Measurements from ENCODE around the gene OPA3. TPM values are rescaled to one million over a fixed set of nuclear protein-coding genes. Genes with fewer than 3 reads are reported as not detected.

Gene OPA3
- polyA plus RNA-seq, 3 donors: 4.4 to 6.9 (median 5.6) TPM

GRCh38 chr19:45591638-45592005, 7.0 kb upstream of the OPA3 start:
- no peak overlapping the region for H3K9ac ChIP-seq (ENCODE audit: insufficient read depth, low read length, poor library complexity, severe bottlenecking)
- peaks cover 0 to 2% (median 0%) of the 10 kb centered on the region in 7 donors for H3K9me3 Mint-ChIP-seq
- H3K4me3 Mint-ChIP-seq: peak overlapping the region in 1 of 2 donors; percentile 62
- H4K20me1 ChIP-seq (ENCODE audit: insufficient read depth, low read length): no peaks in the 10 kb centered on the region
- H3K27me3 ChIP-seq (ENCODE audit: control insufficient read depth in 2 of 2, insufficient read depth in 2 of 2, low read length in 2 of 2): peaks cover 0 to 22% of the 10 kb centered on the region in 2 donors
- no peaks in the 10 kb centered on the region for H3K36me3 ChIP-seq (replicated peaks in 1 of 2; ENCODE audit: control insufficient read depth in 1 of 2, insufficient read depth in 2 of 2, low read length in 2 of 2)
- H3K4me3 ChIP-seq (replicated peaks in 1 of 3; ENCODE audit: low read depth in 2 of 3, low read length in 3 of 3): no peak overlapping the region
- no peak overlapping the region for H3K27ac ChIP-seq (ENCODE audit: low read depth in 1 of 2, low read length in 2 of 2)
- H2AFZ ChIP-seq (ENCODE audit: insufficient read depth, low read depth, low read length, poor library complexity, severe bottlenecking): no peak overlapping the region
- 91% methylated on average over 16 of the region's 21 CpGs for WGBS (ENCODE audit: insufficient coverage)
- H3K4me2 ChIP-seq (replicated peaks; ENCODE audit: extremely low read depth, low read length, poor library complexity, severe bottlenecking): no peak overlapping the region
- H3K79me2 ChIP-seq (ENCODE audit: insufficient read depth, low read length): no peaks in the 10 kb centered on the region
- TF ChIP-seq, protein P1, sequence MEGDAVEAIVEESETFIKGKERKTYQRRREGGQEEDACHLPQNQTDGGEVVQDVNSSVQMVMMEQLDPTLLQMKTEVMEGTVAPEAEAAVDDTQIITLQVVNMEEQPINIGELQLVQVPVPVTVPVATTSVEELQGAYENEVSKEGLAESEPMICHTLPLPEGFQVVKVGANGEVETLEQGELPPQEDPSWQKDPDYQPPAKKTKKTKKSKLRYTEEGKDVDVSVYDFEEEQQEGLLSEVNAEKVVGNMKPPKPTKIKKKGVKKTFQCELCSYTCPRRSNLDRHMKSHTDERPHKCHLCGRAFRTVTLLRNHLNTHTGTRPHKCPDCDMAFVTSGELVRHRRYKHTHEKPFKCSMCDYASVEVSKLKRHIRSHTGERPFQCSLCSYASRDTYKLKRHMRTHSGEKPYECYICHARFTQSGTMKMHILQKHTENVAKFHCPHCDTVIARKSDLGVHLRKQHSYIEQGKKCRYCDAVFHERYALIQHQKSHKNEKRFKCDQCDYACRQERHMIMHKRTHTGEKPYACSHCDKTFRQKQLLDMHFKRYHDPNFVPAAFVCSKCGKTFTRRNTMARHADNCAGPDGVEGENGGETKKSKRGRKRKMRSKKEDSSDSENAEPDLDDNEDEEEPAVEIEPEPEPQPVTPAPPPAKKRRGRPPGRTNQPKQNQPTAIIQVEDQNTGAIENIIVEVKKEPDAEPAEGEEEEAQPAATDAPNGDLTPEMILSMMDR (IDR thresholded peaks at IDR 0.05): no peak
- H3K9me3 ChIP-seq (replicated peaks in 1 of 2; ENCODE audit: control insufficient read depth in 1 of 2, insufficient read depth in 1 of 2, low read length in 2 of 2): no peaks in the 10 kb centered on the region
- peaks cover 13% of the 10 kb centered on the region for H3K4me1 Mint-ChIP-seq
- H3K36me3 Mint-ChIP-seq: no peaks in the 10 kb centered on the region
- peak overlapping the region in 1 of 7 donors; percentile 37 for H3K27ac Mint-ChIP-seq
- DNase-seq: no peak
- H3K4me1 ChIP-seq (ENCODE audit: control insufficient read depth in 1 of 2, insufficient read depth in 2 of 2, low read length in 2 of 2): peaks cover 4 to 7% of the 10 kb centered on the region in 2 donors
- H3K27me3 Mint-ChIP-seq (ENCODE audit: low read depth in 3 of 3): peaks cover 35 to 47% (median 47%) of the 10 kb centered on the region in 3 donors
- intact Hi-C loops (cut with micrococcal nuclease): no loop called here

- H3K27ac ChIP-seq (ENCODE audit: low read depth in 1 of 2, low read length in 2 of 2): no peak overlapping the region
- Mint-ChIP-seq H3K27me3 (ENCODE audit: low read depth in 3 of 3) (peaks cover 31 to 43% (median 42%) of the 10 kb centered on the region in 3 donors), H3K27ac (no peak overlapping the region), H3K4me3 (peak overlapping the region in 1 of 2 donors; percentile 62), H3K4me1 (peaks cover 13% of the 10 kb centered on the region), H3K36me3 (no peaks in the 10 kb centered on the region), H3K9me3 (peaks cover 0 to 2% (median 0%) of the 10 kb centered on the region in 7 donors)
- no peak overlapping the region for H3K4me2 ChIP-seq (replicated peaks; ENCODE audit: extremely low read depth, low read length, poor library complexity, severe bottlenecking)
- 39% methylated on average over 45 of the region's 48 CpGs for WGBS (ENCODE audit: insufficient coverage)
- no peaks in the 10 kb centered on the region for H3K9me3 ChIP-seq (replicated peaks in 1 of 2; ENCODE audit: control insufficient read depth in 1 of 2, insufficient read depth in 1 of 2, low read length in 2 of 2)
- no peaks in the 10 kb centered on the region for H4K20me1 ChIP-seq (ENCODE audit: insufficient read depth, low read length)
- peaks cover 0 to 19% of the 10 kb centered on the region in 2 donors for H3K27me3 ChIP-seq (ENCODE audit: control insufficient read depth in 2 of 2, insufficient read depth in 2 of 2, low read length in 2 of 2)
- H3K79me2 ChIP-seq (ENCODE audit: insufficient read depth, low read length): no peaks in the 10 kb centered on the region
- intact Hi-C loops (cut with micrococcal nuclease): no loop called here
- no peak overlapping the region for H3K9ac ChIP-seq (ENCODE audit: insufficient read depth, low read length, poor library complexity, severe bottlenecking)
- H3K36me3 ChIP-seq (replicated peaks in 1 of 2; ENCODE audit: control insufficient read depth in 1 of 2, insufficient read depth in 2 of 2, low read length in 2 of 2): no peaks in the 10 kb centered on the region
- peaks cover 4 to 7% of the 10 kb centered on the region in 2 donors for H3K4me1 ChIP-seq (ENCODE audit: control insufficient read depth in 1 of 2, insufficient read depth in 2 of 2, low read length in 2 of 2)
- H3K4me3 ChIP-seq (replicated peaks in 1 of 3; ENCODE audit: low read depth in 2 of 3, low read length in 3 of 3): no peak overlapping the region
- DNase-seq: peak; percentile 23 to 44 (median 34)
- H2AFZ ChIP-seq (ENCODE audit: insufficient read depth, low read depth, low read length, poor library complexity, severe bottlenecking): no peak overlapping the region
- TF ChIP-seq, protein P1 (IDR thresholded peaks at IDR 0.05): peak; percentile 46
Measured at GRCh38 chr19:45591004-45591637, 6.5 kb upstream of the OPA3 start.

Measured in CD14-positive monocyte (primary cell).